GM12872 (cell line): ENCODE data around the gene GALNT14.

Experiments used
- TF ChIP-seq, protein P1 (sequence below): IDR thresholded peaks from 3 replicates; pipeline ENCODE4 v1.5.1; 2011; ENCODE audit warnings: low read depth, mild to moderate bottlenecking, low read length, moderate library complexity; ENCODE audit not compliant: insufficient read depth

The GALNT14 gene

DNA sequence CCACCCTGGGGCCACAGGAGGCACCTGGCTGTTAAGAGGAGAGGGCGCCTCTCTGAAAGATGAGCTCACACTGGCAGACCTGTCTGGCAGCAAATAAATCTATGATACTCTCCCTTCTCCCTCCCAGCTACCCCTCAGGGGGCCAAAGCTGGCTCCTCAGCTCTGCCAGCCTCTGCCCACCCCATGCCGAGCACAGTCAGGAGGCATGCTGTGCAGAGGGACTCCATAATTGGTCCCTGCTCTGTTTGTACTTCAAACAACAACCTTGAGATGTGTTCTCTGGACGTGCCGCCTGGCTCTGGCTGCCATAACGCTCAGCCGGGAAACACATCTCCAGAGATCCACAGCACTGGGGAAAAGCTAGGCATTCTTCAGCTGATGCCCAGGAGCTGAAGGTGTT lies 126.7 kb downstream of the GALNT14 start:
- TF ChIP-seq, protein P1, sequence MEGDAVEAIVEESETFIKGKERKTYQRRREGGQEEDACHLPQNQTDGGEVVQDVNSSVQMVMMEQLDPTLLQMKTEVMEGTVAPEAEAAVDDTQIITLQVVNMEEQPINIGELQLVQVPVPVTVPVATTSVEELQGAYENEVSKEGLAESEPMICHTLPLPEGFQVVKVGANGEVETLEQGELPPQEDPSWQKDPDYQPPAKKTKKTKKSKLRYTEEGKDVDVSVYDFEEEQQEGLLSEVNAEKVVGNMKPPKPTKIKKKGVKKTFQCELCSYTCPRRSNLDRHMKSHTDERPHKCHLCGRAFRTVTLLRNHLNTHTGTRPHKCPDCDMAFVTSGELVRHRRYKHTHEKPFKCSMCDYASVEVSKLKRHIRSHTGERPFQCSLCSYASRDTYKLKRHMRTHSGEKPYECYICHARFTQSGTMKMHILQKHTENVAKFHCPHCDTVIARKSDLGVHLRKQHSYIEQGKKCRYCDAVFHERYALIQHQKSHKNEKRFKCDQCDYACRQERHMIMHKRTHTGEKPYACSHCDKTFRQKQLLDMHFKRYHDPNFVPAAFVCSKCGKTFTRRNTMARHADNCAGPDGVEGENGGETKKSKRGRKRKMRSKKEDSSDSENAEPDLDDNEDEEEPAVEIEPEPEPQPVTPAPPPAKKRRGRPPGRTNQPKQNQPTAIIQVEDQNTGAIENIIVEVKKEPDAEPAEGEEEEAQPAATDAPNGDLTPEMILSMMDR: no peak

DNA sequence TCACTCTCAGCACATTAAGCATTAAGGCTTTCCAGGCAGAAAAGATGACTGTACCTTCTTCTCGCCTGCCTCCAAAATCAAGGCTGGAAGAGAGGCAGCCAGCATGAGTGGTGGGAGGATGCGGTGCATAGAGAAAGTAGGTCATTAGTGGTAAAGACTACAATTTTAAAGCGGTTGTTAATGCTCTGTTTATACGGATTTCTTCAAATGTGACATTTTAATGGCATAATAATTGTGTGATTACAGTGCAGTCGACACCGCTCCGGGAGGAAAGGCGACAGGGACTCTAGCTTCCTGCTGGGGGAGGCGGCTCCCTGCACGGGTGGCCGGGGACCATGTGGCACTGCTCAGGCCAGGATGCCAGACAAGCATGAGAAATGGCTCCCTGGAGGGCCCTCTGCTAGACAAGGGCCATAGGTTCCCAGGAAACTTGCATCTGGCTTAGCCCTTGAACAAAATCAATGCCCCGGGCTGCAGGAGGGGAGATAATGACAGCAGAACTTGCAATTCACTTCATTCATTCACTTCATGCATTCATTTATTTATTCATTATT lies 129.6 kb downstream of the GALNT14 start:
- TF ChIP-seq, protein P1: no peak

DNA sequence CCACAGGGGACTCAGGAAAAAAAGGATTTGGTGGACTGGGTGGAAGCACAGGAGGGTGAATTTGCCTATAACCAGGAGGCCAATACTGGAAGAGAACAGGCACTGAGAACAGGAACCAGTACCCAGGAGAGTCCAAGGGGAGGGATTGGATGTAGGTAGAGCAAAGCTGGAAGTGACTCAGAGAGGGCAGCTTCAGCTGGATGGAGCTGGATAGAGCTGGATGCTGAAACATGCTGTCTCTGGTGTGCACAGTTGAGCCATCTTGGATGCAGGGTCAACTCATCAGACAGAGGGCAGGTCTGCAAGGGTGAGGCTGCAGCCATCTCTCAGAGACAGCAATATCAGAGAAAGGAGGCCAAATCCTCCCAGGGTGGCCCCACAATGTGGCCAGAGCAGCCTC lies 134.0 kb downstream of the GALNT14 start:
- TF ChIP-seq, protein P1: no peak

DNA sequence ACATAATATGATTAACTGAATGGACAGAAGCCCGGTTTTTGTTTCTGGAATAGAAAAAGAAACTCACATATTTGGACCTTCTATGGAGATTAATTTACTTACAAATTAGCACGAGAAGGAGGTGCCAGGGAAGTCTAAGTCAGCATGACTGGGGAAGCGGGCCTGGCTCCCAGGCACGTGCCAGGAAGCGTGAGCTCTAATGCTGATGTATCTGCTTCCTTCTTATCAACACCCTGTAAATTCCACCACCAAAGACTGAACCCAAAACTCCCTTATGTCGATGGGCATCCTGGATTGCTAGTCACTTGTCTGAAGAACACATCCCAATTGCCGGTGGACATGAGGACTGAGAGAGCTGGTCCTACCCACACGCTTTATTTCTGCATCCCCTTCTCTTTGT lies 134.5 kb downstream of the GALNT14 start:
- TF ChIP-seq, protein P1: no peak

DNA sequence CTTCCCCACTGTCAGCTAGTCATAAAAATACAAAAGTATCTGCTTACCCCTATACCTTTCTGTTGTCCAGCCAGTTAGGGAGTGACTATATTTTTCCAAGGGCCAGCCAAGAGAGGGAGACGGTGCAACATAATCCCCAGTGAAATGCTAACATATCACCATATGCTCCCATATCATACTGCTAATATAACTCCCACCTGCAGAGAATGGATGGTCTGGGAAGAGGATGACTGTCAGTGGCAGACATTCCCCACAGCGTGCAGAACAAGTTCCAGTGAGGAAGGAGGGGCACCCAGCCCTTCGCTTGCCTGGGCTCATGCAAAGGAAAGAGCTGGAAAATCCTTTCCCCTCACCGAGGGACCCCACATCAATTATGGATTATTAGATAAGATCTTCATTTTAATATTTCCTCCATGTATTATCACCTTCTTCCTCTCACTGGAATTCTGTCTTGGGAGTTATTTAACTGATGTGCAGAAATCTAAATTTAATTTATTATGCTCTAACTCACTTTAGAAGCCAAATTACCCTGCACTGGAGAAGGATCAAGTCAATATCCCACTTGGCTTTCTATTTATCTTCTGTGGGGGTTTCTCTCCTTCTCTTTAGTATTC lies 135.6 kb downstream of the GALNT14 start:
- TF ChIP-seq, protein P1: no peak

DNA sequence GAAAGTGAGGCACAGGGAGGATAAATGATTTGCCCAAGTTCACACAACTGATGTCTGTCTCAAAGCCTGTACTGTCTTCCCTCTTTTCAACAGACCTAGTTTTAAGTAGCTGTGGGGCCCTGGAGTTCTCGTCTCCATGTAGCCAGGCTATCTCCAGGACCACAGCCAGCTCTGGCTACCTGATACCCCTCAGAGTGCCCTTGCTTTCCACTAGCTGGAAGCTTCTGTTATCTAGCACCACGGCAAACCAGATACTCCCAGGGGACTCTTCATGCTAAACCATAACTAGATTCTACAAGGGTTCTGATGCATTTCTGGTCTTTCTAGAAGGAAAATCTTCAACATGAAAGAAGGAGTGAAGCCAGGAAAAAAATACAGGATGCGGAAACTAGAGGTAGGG lies 137.3 kb downstream of the GALNT14 start:
- TF ChIP-seq, protein P1: no peak

DNA sequence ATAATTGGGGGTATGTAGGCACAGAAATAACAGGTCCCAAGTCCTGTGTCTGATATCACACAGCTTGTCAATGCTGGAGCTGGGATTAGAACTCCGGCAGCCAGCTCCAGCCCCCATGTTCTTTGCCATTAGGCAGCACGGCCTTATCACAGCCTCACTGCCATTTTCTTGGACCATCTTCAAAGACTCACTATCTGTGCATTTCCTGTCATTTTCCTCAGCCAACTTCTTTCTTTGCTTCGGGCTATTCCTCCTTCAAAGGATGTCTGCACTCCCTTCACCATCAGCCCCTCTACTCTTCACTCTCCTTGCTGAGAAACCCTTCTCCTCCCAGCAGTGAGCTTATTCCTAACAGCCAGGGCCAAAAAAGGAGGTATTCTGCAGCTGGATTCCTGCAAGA lies 139.6 kb downstream of the GALNT14 start:
- TF ChIP-seq, protein P1: no peak
